ENCODE results near the gene RAD18.
A peak's percentile ranks its signal among the peaks of the same experiment; 100 is the strongest.

RAD18 gene

DNA sequence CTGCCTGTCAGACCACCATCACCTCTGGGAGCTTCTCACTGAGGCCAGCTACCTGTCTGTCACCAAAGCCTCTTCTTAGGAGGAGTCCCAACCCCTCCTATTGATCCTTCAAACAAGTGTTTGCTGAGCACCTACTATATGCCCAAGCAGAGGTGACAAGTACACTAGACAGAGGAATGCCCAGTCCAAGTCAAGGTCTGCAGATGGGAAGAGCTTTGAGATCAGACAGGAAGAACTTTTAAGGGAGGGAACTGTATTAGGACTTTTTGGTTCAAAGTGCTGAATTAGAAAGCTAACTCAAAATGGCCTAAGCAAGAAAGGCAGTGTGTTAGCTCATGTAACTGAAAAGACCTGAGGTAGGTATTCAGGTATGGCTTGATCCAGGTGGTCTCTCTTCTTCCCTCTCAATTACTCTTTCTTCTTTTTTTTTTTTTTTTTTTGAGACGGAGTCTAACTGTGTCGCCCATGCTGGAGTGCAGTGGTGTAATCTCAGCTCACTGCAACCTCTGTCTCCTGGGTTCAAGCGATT, 3.6 kb upstream of the RAD18 start:
- Histone ChIP-seq H3K36me3 (ENCODE audit: control insufficient read depth, insufficient read depth, low read length) (no peaks in the 10 kb centered on the region), H3K4me1 (ENCODE audit: control insufficient read depth, insufficient read depth, low read length, poor library complexity, severe bottlenecking) (peaks cover 14% of the 10 kb centered on the region), H3K27me3 (replicated peaks; ENCODE audit: control insufficient read depth, insufficient read depth, low read length, poor library complexity, severe bottlenecking) (no peaks in the 10 kb centered on the region), H3K9me3 (ENCODE audit: control insufficient read depth, low read length) (no peaks in the 10 kb centered on the region), H3K27ac (ENCODE audit: insufficient read depth, low read length, poor library complexity, severe bottlenecking) (no peak overlapping the region), H3K4me3 (ENCODE audit: insufficient read depth, low read depth, low read length, poor library complexity, severe bottlenecking) (no peak overlapping the region)
- DNase-seq: no peak

DNA sequence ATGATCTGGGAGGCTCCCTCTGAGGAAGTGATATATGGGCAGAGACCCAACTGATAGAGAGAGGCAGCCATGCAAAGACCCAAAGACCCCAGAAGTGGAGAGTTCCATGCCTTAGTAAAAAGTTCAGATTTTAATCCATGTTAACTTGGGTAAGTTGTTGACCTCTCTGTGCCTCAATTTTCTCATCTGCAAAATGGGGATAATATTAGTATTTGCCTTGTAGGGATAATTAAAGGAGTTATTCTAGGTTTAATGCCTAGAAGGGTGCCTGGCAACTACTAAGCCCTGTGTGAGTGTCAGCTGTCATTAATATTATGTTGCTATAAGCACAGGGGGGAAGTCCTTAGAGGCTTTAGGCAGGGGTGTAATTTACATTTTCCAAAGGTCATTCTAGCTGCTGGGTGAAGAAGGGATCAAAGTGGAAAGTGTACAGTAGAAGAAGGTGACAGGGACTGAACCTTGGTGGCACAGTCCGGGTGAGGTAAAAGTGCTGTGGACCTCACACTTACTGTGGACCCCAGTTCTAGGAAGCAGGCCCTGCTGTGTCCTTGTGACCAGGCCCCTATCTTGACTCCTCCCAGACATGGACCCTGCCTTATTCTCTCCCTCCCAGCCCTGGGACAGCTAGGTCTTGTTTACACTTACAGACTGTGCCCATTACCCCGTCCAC, 3.0 kb upstream of the RAD18 start:
- H3K4me1 ChIP-seq (ENCODE audit: control insufficient read depth, insufficient read depth, low read length, poor library complexity, severe bottlenecking): peaks cover 14% of the 10 kb centered on the region
- no peak for DNase-seq
- no peak overlapping the region for H3K4me3 ChIP-seq (ENCODE audit: insufficient read depth, low read depth, low read length, poor library complexity, severe bottlenecking)
- H3K27me3 ChIP-seq (replicated peaks; ENCODE audit: control insufficient read depth, insufficient read depth, low read length, poor library complexity, severe bottlenecking): no peaks in the 10 kb centered on the region
- no peaks in the 10 kb centered on the region for H3K36me3 ChIP-seq (ENCODE audit: control insufficient read depth, insufficient read depth, low read length)
- H3K27ac ChIP-seq (ENCODE audit: insufficient read depth, low read length, poor library complexity, severe bottlenecking): no peak overlapping the region
- H3K9me3 ChIP-seq (ENCODE audit: control insufficient read depth, low read length): no peaks in the 10 kb centered on the region

DNA sequence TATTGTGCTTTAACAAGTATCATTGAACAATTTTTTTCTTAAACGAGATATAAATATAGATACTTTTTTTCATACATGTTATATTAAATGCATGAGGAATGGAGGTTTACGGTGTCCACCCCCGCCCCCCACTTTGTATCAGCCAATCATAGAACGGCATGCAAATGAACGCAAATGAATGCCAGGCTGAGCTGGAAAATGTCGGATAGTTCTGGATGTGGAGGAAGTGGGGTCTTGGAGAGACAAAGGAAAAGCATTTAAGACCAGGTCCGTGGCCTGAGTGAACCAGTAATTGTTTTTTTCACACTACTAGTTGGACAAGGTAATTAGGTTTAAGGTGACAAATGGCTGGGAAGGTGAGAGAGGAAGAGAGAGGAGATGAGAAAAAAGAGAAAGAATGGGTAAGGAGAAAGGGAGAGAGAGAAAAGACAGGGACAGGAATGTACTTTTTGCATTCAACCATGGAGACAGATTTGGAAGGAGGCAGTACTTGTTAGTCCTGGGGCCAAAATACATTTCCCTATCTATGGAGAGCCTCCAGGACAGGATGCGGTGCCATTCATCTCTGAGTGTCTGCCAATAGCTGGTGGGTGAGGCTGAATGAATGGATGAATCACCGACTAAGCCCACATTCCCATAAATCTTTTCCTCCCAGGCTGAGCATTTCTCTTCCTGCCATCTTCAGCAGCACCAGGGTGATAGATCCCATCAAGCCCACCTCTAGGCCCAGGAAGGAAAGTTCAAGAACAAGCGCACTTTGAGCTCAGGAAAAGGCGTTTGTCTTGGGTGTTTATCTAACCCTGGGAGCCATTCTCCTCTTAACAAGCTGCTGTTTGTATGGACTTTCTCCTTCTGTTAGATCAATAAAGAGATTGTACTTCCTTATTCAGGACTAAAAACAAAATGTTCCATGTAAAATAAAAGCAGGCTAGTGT, 1.4 kb upstream of the RAD18 start:
- Histone ChIP-seq H3K27me3 (replicated peaks; ENCODE audit: control insufficient read depth, insufficient read depth, low read length, poor library complexity, severe bottlenecking) (no peaks in the 10 kb centered on the region), H3K9me3 (ENCODE audit: control insufficient read depth, low read length) (no peaks in the 10 kb centered on the region), H3K27ac (ENCODE audit: insufficient read depth, low read length, poor library complexity, severe bottlenecking) (no peak overlapping the region), H3K4me1 (ENCODE audit: control insufficient read depth, insufficient read depth, low read length, poor library complexity, severe bottlenecking) (peaks cover 14% of the 10 kb centered on the region), H3K4me3 (ENCODE audit: insufficient read depth, low read depth, low read length, poor library complexity, severe bottlenecking) (no peak overlapping the region), H3K36me3 (ENCODE audit: control insufficient read depth, insufficient read depth, low read length) (no peaks in the 10 kb centered on the region)
- no peak for DNase-seq

DNA sequence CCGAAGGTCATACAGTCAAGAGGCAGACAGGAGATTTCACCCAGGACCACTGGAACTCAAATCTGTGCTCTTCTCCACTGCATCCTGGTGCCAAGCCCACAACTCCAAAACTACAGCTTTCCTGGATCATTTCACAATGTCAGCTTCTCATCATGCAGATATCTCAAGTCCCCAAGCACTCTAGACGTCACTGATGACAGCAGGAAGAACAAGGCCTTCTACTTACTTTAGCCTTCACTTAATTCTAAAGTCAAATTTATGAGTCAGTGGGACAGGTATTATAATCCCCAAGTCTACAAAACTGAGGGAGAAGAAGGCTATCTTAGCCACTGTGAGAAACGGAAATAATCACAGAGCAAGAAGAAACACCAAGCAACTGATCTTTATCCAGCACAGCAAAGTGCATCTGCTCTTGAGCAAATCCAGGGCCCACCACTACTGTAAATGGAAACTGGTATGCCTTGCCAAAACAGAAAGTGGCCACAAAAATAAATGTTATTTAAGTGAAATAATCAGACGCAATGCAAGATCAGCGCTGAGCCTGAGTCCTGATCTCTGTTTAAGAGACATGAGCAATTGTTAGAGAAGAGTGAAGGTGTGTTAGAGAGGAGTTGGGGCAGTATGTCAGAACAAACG, 928 bp downstream of the RAD18 start:
- Histone ChIP-seq H3K36me3 (ENCODE audit: control insufficient read depth, insufficient read depth, low read length) (peaks cover 5% of the 10 kb centered on the region), H3K9me3 (ENCODE audit: control insufficient read depth, low read length) (no peaks in the 10 kb centered on the region), H3K27ac (ENCODE audit: insufficient read depth, low read length, poor library complexity, severe bottlenecking) (peak overlapping the region; percentile 91), H3K4me1 (ENCODE audit: control insufficient read depth, insufficient read depth, low read length, poor library complexity, severe bottlenecking) (peaks cover 14% of the 10 kb centered on the region), H3K27me3 (replicated peaks; ENCODE audit: control insufficient read depth, insufficient read depth, low read length, poor library complexity, severe bottlenecking) (no peaks in the 10 kb centered on the region), H3K4me3 (ENCODE audit: insufficient read depth, low read depth, low read length, poor library complexity, severe bottlenecking) (peak overlapping the region; percentile 83)
- DNase-seq: no peak

DNA sequence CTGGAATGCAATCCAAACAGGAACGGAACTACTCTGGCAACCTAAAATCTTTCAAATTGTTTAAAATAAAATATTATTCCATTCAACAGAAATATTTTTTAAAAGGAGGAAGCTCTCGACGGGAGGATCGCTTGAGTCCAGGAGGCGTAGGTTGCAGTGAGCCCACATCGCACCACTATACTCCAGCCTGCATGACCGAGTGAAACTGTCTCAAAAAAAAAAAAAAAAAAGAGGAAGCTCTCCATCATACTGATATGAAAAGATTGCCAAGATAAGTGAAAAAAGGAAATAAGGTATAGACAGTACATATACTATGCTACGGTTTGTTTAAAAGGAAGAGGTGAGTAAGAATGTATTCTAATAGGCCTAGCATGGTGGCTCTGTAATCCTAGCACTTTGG, 3.6 kb downstream of the RAD18 start:
- peaks cover 14% of the 10 kb centered on the region for H3K4me1 ChIP-seq (ENCODE audit: control insufficient read depth, insufficient read depth, low read length, poor library complexity, severe bottlenecking)
- peaks cover 5% of the 10 kb centered on the region for H3K36me3 ChIP-seq (ENCODE audit: control insufficient read depth, insufficient read depth, low read length)
- DNase-seq: no peak
- no peaks in the 10 kb centered on the region for H3K27me3 ChIP-seq (replicated peaks; ENCODE audit: control insufficient read depth, insufficient read depth, low read length, poor library complexity, severe bottlenecking)
- H3K9me3 ChIP-seq (ENCODE audit: control insufficient read depth, low read length): no peaks in the 10 kb centered on the region
- H3K27ac ChIP-seq (ENCODE audit: insufficient read depth, low read length, poor library complexity, severe bottlenecking): no peak overlapping the region
- no peak overlapping the region for H3K4me3 ChIP-seq (ENCODE audit: insufficient read depth, low read depth, low read length, poor library complexity, severe bottlenecking)

DNA sequence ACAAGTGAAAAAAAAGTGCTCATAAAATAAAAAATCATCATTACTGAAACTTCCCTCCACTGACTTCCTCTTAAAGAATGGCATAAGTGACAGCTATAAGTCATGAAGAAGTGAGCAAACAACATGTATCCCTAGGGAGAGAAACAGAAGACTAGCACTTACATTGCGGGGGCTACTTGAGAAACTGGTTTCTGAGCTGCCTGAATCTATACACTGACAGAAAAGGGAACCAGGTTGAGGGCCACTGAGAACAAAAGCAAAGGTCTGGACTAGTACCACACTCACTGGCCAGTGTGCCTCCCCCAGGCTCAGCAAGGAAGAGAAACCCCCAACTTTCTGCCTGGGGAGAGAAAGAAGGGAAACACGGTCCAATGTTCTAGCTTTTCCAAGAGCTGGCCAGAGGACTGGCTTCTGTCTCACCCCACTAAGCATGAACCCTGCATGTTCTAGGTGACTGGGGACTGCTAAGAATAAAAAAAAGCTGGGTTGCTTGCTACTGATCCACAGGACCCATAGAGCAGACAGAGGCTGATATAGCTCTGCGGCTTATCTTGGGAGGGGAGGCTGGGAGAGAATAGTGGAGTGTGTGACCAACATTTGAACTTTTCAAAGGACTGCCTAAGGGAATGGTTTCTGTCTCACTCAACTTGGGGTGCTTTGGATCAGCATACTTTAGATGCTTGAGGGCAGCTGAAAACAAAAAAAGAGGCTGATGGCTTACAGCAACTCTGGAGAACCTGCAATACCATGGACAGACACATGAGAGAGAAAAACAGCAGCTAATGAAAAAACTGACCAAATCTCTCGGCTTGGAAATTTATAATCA, 8.1 kb downstream of the RAD18 start:
- Histone ChIP-seq H3K27ac (ENCODE audit: insufficient read depth, low read length, poor library complexity, severe bottlenecking) (no peak overlapping the region), H3K4me3 (ENCODE audit: insufficient read depth, low read depth, low read length, poor library complexity, severe bottlenecking) (no peak overlapping the region), H3K27me3 (replicated peaks; ENCODE audit: control insufficient read depth, insufficient read depth, low read length, poor library complexity, severe bottlenecking) (no peaks in the 10 kb centered on the region), H3K4me1 (ENCODE audit: control insufficient read depth, insufficient read depth, low read length, poor library complexity, severe bottlenecking) (no peaks in the 10 kb centered on the region), H3K36me3 (ENCODE audit: control insufficient read depth, insufficient read depth, low read length) (peaks cover 5% of the 10 kb centered on the region), H3K9me3 (ENCODE audit: control insufficient read depth, low read length) (no peaks in the 10 kb centered on the region)
- DNase-seq: no peak

DNA sequence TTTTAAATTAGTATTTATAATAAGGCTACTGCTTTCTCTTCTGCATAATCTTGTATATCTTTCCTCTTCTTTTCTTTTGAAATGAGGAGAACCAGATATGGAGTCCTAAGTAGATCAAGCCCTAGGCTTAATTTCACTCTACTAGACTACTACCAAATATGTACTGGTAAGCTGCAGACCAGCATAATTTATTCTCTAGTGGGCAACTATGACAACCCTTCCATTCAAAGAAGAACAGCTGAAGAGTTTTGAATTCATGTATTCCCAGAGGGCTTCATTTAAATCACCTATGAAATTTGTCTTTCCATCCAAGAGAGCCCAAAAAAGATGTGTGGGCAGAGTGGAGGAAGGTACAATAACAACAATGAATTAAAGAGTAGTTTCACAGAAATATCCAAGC, 10.0 kb downstream of the RAD18 start:
- peaks cover 5% of the 10 kb centered on the region for H3K36me3 ChIP-seq (ENCODE audit: control insufficient read depth, insufficient read depth, low read length)
- DNase-seq: no peak
- H3K9me3 ChIP-seq (ENCODE audit: control insufficient read depth, low read length): no peaks in the 10 kb centered on the region
- no peak overlapping the region for H3K4me3 ChIP-seq (ENCODE audit: insufficient read depth, low read depth, low read length, poor library complexity, severe bottlenecking)
- H3K27ac ChIP-seq (ENCODE audit: insufficient read depth, low read length, poor library complexity, severe bottlenecking): no peak overlapping the region
- H3K27me3 ChIP-seq (replicated peaks; ENCODE audit: control insufficient read depth, insufficient read depth, low read length, poor library complexity, severe bottlenecking): no peaks in the 10 kb centered on the region
- no peaks in the 10 kb centered on the region for H3K4me1 ChIP-seq (ENCODE audit: control insufficient read depth, insufficient read depth, low read length, poor library complexity, severe bottlenecking)

DNA sequence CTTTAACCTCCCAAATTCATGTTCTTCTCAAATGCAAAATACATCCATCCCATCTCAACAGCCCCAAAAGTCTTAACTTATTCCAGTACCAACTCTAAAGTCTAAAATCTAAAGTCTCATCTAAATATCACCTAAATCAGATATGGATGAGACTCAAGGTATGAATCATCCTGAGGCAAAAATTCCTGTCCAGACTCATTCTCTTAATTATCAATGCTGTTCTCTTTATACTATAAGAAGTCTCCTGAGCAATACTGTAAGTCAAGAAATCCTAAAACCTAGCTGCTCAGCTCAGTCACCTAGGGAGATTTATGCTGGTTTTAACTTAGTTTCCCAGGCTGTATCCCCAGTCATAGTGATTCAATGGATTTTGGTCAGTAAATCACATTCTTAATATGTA, 11.1 kb downstream of the RAD18 start:
- Histone ChIP-seq H3K9me3 (ENCODE audit: control insufficient read depth, low read length) (no peaks in the 10 kb centered on the region), H3K36me3 (ENCODE audit: control insufficient read depth, insufficient read depth, low read length) (no peaks in the 10 kb centered on the region), H3K27me3 (replicated peaks; ENCODE audit: control insufficient read depth, insufficient read depth, low read length, poor library complexity, severe bottlenecking) (no peaks in the 10 kb centered on the region), H3K4me1 (ENCODE audit: control insufficient read depth, insufficient read depth, low read length, poor library complexity, severe bottlenecking) (no peaks in the 10 kb centered on the region), H3K27ac (ENCODE audit: insufficient read depth, low read length, poor library complexity, severe bottlenecking) (no peak overlapping the region), H3K4me3 (ENCODE audit: insufficient read depth, low read depth, low read length, poor library complexity, severe bottlenecking) (no peak overlapping the region)
- no peak for DNase-seq

DNA sequence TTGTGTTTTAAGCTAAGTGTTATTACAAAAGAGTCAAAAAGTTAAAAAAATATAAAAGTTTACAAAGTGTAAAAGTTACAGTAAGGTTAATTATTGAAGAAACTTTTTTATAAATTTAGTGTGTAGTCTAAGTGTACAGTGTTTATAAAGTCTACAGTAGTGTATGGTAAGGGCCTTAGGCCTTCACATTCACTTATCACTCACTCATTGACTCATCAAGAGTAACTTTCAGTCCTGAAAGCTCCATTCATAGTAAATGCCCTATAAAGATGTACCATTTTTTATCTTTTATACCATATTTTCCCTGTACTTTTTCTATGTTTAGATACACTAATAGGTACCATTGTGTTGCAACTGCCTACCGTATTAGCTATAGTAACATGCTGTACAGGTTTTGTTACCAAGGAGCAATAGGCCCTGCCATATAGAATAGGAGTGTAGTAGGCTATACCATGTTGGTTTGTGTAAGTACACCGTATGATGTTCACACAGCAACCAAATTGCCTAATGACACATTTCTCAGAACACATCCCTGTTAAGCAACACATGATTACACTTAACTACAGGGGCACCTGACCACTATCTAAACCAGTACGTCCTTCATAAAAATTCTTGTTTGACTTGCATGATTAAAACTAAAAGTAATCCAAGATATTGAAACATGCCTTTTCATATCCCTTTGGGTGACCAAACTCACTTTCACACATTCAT, 17.2 kb downstream of the RAD18 start:
- DNase-seq: no peak
- no peaks in the 10 kb centered on the region for H3K27me3 ChIP-seq (replicated peaks; ENCODE audit: control insufficient read depth, insufficient read depth, low read length, poor library complexity, severe bottlenecking)
- H3K9me3 ChIP-seq (ENCODE audit: control insufficient read depth, low read length): no peaks in the 10 kb centered on the region
- H3K4me3 ChIP-seq (ENCODE audit: insufficient read depth, low read depth, low read length, poor library complexity, severe bottlenecking): no peak overlapping the region
- peaks cover 9% of the 10 kb centered on the region for H3K36me3 ChIP-seq (ENCODE audit: control insufficient read depth, insufficient read depth, low read length)
- no peaks in the 10 kb centered on the region for H3K4me1 ChIP-seq (ENCODE audit: control insufficient read depth, insufficient read depth, low read length, poor library complexity, severe bottlenecking)
- H3K27ac ChIP-seq (ENCODE audit: insufficient read depth, low read length, poor library complexity, severe bottlenecking): no peak overlapping the region

Data from effector memory CD4-positive, alpha-beta T cell (primary cell).